Erythroblast (primary cell): ENCODE data around the gene A4GALT.

ENCODE experiments used
- GATA1 ChIP-seq: IDR thresholded peaks from 2 replicates; pipeline ENCODE4 v1.6.1; 2011; ENCODE audit warnings: low read depth, mild to moderate bottlenecking, control low read depth, low read length, moderate library complexity
- POLR2A ChIP-seq: IDR thresholded peaks from 2 replicates; pipeline ENCODE4 v1.6.1; 2011; ENCODE audit warnings: mild to moderate bottlenecking, low read length

GRCh38 chr22:42670046-42670445 lies 50.6 kb downstream of the A4GALT start:
- TF ChIP-seq POLR2A, result no peak
- no peak for TF ChIP-seq GATA1
